CD4-positive, alpha-beta memory T cell (primary cell): ENCODE data around the gene USP6NL. TPM values are rescaled to one million over a fixed set of nuclear protein-coding genes. Genes with fewer than 3 reads are reported as not detected.
A peak's percentile ranks its signal among the peaks of the same experiment; 100 is the strongest.

Experiments
- CTCF ChIA-PET: fragments of 350-600 bp; sonication (Branson Sonifier 250); formaldehyde crosslinking; loops from one replicate; lab custom pipeline; 2021; ENCODE audit warnings: inconsistent platforms; ENCODE audit not compliant: partially characterized antibody; lab: Charles Lee
- POLR2A ChIA-PET: fragments of 350-600 bp; sonication (Branson Sonifier 250); formaldehyde crosslinking; loops from one replicate; lab custom pipeline; 2021; ENCODE audit not compliant: partially characterized antibody; lab: Charles Lee
- DNase-seq, 5 donors: peaks; one replicate each; pipeline versions ENCODE4 v3.0.0 to v3.0.0-alpha.2; 2020 to 2022; ENCODE audit warnings: mixed read lengths in 1 of 5
- H3K27ac ChIP-seq: one replicate; pipeline ENCODE4 v1.7.0; 2013; ENCODE audit warnings: low read depth, low read length
- H3K27me3 ChIP-seq: 2 replicates; pipeline ENCODE4 v1.7.0; 2013; ENCODE audit warnings: mild to moderate bottlenecking, low read length, moderate library complexity; ENCODE audit not compliant: insufficient read depth
- H3K36me3 ChIP-seq: 2 replicates; pipeline ENCODE4 v1.7.0; 2013; ENCODE audit warnings: mild to moderate bottlenecking, low read length, moderate library complexity; ENCODE audit not compliant: insufficient read depth
- H3K4me1 ChIP-seq: 2 replicates; pipeline ENCODE4 v1.7.0; 2013; ENCODE audit warnings: mild to moderate bottlenecking, low read length, moderate library complexity; ENCODE audit not compliant: insufficient read depth
- H3K4me3 ChIP-seq, 2 donors: one replicate each; pipeline ENCODE4 v1.7.0; 2013; ENCODE audit warnings: low read length in 2 of 2, mild to moderate bottlenecking in 1 of 2
- H3K9me3 ChIP-seq, 2 donors: one replicate each; pipeline ENCODE4 v1.7.0; 2013; ENCODE audit warnings: low read length in 2 of 2, control low read depth in 1 of 2; ENCODE audit not compliant: control insufficient read depth in 1 of 2
- H3K27ac Mint-ChIP-seq, 7 donors: one replicate each; pipeline ENCODE4 v1.8.0; 2020 to 2021; ENCODE audit warnings: mixed read lengths in 7 of 7, mild to moderate bottlenecking in 6 of 7, inconsistent platforms in 3 of 7, moderate library complexity in 3 of 7
- H3K27me3 Mint-ChIP-seq, 2 donors: one replicate each; pipeline ENCODE4 v1.8.0; 2020 to 2021; ENCODE audit warnings: mixed read lengths in 2 of 2
- H3K36me3 Mint-ChIP-seq, 2 donors: one replicate each; pipeline ENCODE4 v1.8.0; 2020 to 2021; ENCODE audit warnings: mixed read lengths in 2 of 2, inconsistent platforms in 1 of 2, mild to moderate bottlenecking in 1 of 2
- H3K4me1 Mint-ChIP-seq, 4 donors: one replicate each; pipeline ENCODE4 v1.8.0; 2020 to 2021; ENCODE audit warnings: mixed read lengths in 4 of 4, mild to moderate bottlenecking in 1 of 4
- H3K4me3 Mint-ChIP-seq, 8 donors: one replicate each; pipeline ENCODE4 v1.8.0; 2020 to 2021; ENCODE audit warnings: mixed read lengths in 8 of 8, mild to moderate bottlenecking in 7 of 8, moderate library complexity in 6 of 8, inconsistent platforms in 3 of 8
- H3K9me3 Mint-ChIP-seq, 8 donors: one replicate each; pipeline ENCODE4 v1.8.0; 2020 to 2021; ENCODE audit warnings: mixed read lengths in 8 of 8, mild to moderate bottlenecking in 5 of 8, inconsistent platforms in 3 of 8, moderate library complexity in 1 of 8
- intact Hi-C: fragments of 100-400 bp; cut with micrococcal nuclease; formaldehyde crosslinking; loops from one replicate; pipeline ENCODE4 v1.15.1; 2023
- polyA plus RNA-seq, 2 donors: library from polyadenylated mRNA; unstranded; fragments of 300-500 nt; fragmentation: Illumina TruSeq; gene quantifications; one replicate each; pipeline ENCODE4 v1.2.3, GENCODE V29; 2021
- total RNA-seq, 2 experiments: library from RNA; stranded (reverse); gene quantifications; one replicate each; pipeline ENCODE4 v1.2.3, GENCODE V29; 2021

The USP6NL gene
- total and polyA plus RNA-seq, 4 experiments from 2014 or later: 2.2 to 4.8 (median 3.3) TPM

- Mint-ChIP-seq H3K36me3 (peaks cover 2 to 6% of the 10 kb centered on the region in 2 donors), H3K27ac (no peak overlapping the region), H3K4me3 (no peak overlapping the region), H3K4me1 (peaks cover 2 to 15% (median 4%) of the 10 kb centered on the region in 4 donors), H3K27me3 (no peaks in the 10 kb centered on the region), H3K9me3 (peaks cover 0 to 13% (median 4%) of the 10 kb centered on the region in 8 donors)
- ChIA-PET POLR2A (no interaction called here), CTCF (no interaction called here)
- Histone ChIP-seq H3K27me3 (no peaks in the 10 kb centered on the region), H3K4me1 (no peaks in the 10 kb centered on the region), H3K9me3 (no peaks in the 10 kb centered on the region), H3K36me3 (no peaks in the 10 kb centered on the region), H3K4me3 (no peak overlapping the region), H3K27ac (no peak overlapping the region)
- DNase-seq: no peak
- intact Hi-C loops: no loop called here
Observed at GRCh38 chr10:11431216-11431555, 180.3 kb downstream of the USP6NL start.

DNA sequence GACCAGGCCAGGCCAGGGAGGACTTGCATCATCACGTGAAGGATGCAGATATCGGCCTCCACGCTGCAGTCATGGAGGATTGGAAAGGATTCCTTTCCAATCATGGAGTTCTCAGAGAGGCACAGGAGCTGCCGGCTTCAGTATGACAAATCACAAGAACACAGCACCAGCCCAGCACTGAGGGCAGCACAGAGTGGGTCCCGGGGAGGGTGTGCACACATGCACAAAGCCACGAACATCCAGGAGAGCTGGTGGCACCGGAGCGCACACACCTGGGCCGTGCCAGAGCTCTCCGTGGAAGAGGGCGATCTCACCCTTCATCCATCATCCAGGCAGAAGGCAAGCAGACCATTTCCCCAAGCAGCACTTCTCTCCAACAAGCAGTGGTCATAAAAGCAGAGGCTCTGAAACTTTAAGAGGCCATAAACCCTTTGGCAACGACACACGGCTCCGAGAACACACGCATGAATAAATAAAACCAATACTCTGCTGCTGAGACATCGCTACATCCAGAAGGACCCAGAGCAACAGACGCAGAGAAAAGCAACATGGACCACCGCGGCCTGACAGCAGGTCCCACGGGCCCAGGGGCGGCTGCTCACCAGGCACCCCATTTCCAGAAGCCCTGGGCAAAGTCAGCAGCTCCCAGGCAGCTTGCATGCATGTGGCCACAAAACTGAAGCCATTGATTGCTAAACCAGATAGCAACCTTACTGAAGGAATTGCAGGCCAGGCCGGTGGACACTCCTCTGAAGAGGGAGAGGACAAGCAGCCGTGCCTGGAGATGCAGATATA lies 180.8 kb downstream of the USP6NL start:
- Histone ChIP-seq H3K27me3 (no peaks in the 10 kb centered on the region), H3K36me3 (no peaks in the 10 kb centered on the region), H3K27ac (no peak overlapping the region), H3K4me3 (no peak overlapping the region), H3K4me1 (peaks cover 4% of the 10 kb centered on the region), H3K9me3 (no peaks in the 10 kb centered on the region)
- Mint-ChIP-seq H3K9me3 (peaks cover 0 to 18% (median 8%) of the 10 kb centered on the region in 8 donors), H3K27ac (no peak overlapping the region), H3K36me3 (peaks cover 2 to 6% of the 10 kb centered on the region in 2 donors), H3K4me3 (no peak overlapping the region), H3K27me3 (no peaks in the 10 kb centered on the region), H3K4me1 (peaks cover 5 to 20% (median 8%) of the 10 kb centered on the region in 4 donors)
- ChIA-PET CTCF (interaction anchor here (1.6 kb wide), 1 partner anchor 12 kb away, joined by 4 read pairs; no protein-coding TSS in a partner anchor), POLR2A (no interaction called here)
- no peak for DNase-seq
- intact Hi-C loops: no loop called here

DNA sequence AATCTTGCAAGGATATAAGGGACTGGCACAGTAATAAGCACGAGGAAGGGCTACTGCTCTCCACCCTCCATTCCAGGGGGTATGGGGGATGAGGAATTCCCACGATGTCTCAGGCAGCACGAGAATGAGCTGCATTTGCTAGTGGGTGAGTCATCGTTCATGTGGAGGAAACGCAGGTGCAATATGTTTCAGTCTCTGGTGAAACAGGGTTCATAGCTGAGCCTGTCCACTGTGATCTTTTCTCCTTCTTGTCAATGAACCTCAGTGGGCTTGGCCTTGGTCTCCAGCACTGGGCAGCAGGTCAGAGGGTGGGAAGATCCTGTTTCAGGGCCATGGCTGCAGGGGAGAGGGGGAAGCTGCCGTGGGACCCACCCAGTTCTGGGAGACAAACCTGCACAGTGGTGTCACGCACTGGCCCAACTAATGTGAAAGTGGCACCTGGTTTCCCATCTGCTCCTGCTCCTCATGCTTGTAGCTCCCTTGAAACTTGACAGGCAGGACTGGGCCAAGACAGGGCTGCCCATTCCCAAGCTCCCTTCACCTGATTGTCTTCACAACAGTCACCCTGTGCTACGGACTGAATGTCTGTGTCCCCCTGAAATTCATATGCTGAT lies 181.9 kb downstream of the USP6NL start:
- Histone ChIP-seq H3K4me1 (peaks cover 14% of the 10 kb centered on the region), H3K27me3 (no peaks in the 10 kb centered on the region), H3K9me3 (no peaks in the 10 kb centered on the region), H3K4me3 (no peak overlapping the region), H3K27ac (no peak overlapping the region), H3K36me3 (no peaks in the 10 kb centered on the region)
- no peak overlapping the region for H3K4me3 Mint-ChIP-seq
- intact Hi-C loops: no loop called here
- H3K36me3 Mint-ChIP-seq: peaks cover 2 to 6% of the 10 kb centered on the region in 2 donors
- H3K4me1 Mint-ChIP-seq: peaks cover 10 to 29% (median 13%) of the 10 kb centered on the region in 4 donors
- peak overlapping the region in 1 of 7 donors; percentile 61 for H3K27ac Mint-ChIP-seq
- ChIA-PET POLR2A (no interaction called here), CTCF (interaction anchor here (1.6 kb wide), 1 partner anchor 11 kb away, joined by 4 read pairs; no protein-coding TSS in a partner anchor)
- DNase-seq: no peak
- peaks cover 0 to 19% (median 8%) of the 10 kb centered on the region in 8 donors for H3K9me3 Mint-ChIP-seq
- H3K27me3 Mint-ChIP-seq: no peaks in the 10 kb centered on the region

DNA sequence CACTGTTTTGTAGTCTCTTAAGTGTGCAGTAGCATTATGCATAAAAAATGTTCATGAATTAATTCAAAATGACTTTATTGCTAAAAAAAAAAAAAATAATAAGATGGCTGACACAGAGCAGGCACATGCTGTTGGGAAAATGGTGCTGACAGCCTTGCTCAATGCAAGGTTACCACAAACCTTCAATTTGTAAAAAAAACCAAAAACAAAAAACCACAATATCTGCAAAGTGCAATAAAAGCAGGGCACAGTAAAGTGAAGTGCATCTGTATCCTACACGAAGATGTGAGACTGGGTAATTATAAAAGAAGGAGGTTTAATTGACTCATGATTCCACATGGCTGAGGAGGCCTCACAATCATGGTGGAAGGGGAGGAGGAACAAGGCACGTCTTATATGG lies 185.8 kb downstream of the USP6NL start:
- Mint-ChIP-seq H3K36me3 (peaks cover 6 to 17% of the 10 kb centered on the region in 2 donors), H3K9me3 (peaks cover 0 to 38% (median 24%) of the 10 kb centered on the region in 8 donors), H3K27ac (peak overlapping the region in 5 of 7 donors; percentile 2 to 78 (median 70)), H3K4me3 (peak overlapping the region in 2 of 8 donors; percentile 31 to 49), H3K27me3 (no peaks in the 10 kb centered on the region), H3K4me1 (peaks cover 10 to 32% (median 14%) of the 10 kb centered on the region in 4 donors)
- ChIA-PET CTCF (no interaction called here), POLR2A (no interaction called here)
- intact Hi-C loops: no loop called here
- Histone ChIP-seq H3K4me1 (peaks cover 17% of the 10 kb centered on the region), H3K4me3 (no peak overlapping the region), H3K36me3 (no peaks in the 10 kb centered on the region), H3K27ac (no peak overlapping the region), H3K9me3 (no peaks in the 10 kb centered on the region), H3K27me3 (no peaks in the 10 kb centered on the region)
- peak in 2 of 5 donors; percentile 14 to 23 for DNase-seq

GRCh38 chr10:11425296-11425610 lies 186.2 kb downstream of the USP6NL start:
- POLR2A ChIA-PET: no interaction called here
- intact Hi-C loops: no loop called here
- DNase-seq: no peak
- Histone ChIP-seq H3K4me3 (no peak overlapping the region), H3K36me3 (no peaks in the 10 kb centered on the region), H3K9me3 (no peaks in the 10 kb centered on the region), H3K27me3 (no peaks in the 10 kb centered on the region), H3K4me1 (peaks cover 17% of the 10 kb centered on the region), H3K27ac (no peak overlapping the region)
- Mint-ChIP-seq H3K4me1 (peaks cover 10 to 32% (median 14%) of the 10 kb centered on the region in 4 donors), H3K9me3 (peaks cover 0 to 42% (median 26%) of the 10 kb centered on the region in 8 donors), H3K27ac (peak overlapping the region in 4 of 7 donors; percentile 29 to 52 (median 36)), H3K4me3 (peak overlapping the region in 1 of 8 donors; percentile 50), H3K27me3 (no peaks in the 10 kb centered on the region), H3K36me3 (peaks cover 8 to 20% of the 10 kb centered on the region in 2 donors)
- CTCF ChIA-PET: no interaction called here

GRCh38 chr10:11424456-11425295 lies 186.8 kb downstream of the USP6NL start:
- H3K4me3 Mint-ChIP-seq: peak overlapping the region in 2 of 8 donors; percentile 5 to 50
- peaks cover 0 to 47% (median 32%) of the 10 kb centered on the region in 8 donors for H3K9me3 Mint-ChIP-seq
- peaks cover 17% of the 10 kb centered on the region for H3K4me1 ChIP-seq
- H3K27ac Mint-ChIP-seq: peak overlapping the region in 4 of 7 donors; percentile 29 to 52 (median 36)
- H3K4me3 ChIP-seq: no peak overlapping the region
- H3K9me3 ChIP-seq: no peaks in the 10 kb centered on the region
- H3K27me3 Mint-ChIP-seq: no peaks in the 10 kb centered on the region
- ChIA-PET CTCF (interaction anchor here (0.8 kb wide), 1 partner anchor 9 kb away, joined by 3 read pairs; no protein-coding TSS in a partner anchor), POLR2A (no interaction called here)
- no peaks in the 10 kb centered on the region for H3K36me3 ChIP-seq
- peaks cover 8 to 26% of the 10 kb centered on the region in 2 donors for H3K36me3 Mint-ChIP-seq
- H3K4me1 Mint-ChIP-seq: peaks cover 10 to 32% (median 14%) of the 10 kb centered on the region in 4 donors
- DNase-seq: no peak
- intact Hi-C loops: no loop called here
- no peaks in the 10 kb centered on the region for H3K27me3 ChIP-seq
- H3K27ac ChIP-seq: no peak overlapping the region
